Bronchial epithelial cell (primary cell): Measurements from ENCODE around the gene ASCC1. TPM values are rescaled to one million over a fixed set of nuclear protein-coding genes. Genes with fewer than 3 reads are reported as not detected.
A peak's percentile ranks its signal among the peaks of the same experiment; 100 is the strongest.

Experiments
- DNase-seq: peaks from one replicate; pipeline ENCODE4 v3.0.0-alpha.2; 2010; ENCODE audit warnings: low read depth
- FAIRE-seq: peaks from 2 replicates; lab custom pipeline; 2011; peaks lifted over from hg19 to GRCh38; lab: Jason Lieb, UNC
- H3K27me3 ChIP-seq: 2 replicates; pipeline ENCODE4 v1.5.1; 2011; ENCODE audit warnings: low read length; ENCODE audit not compliant: control insufficient read depth, insufficient read depth
- H3K36me3 ChIP-seq: 2 replicates; pipeline ENCODE4 v1.5.1; 2011; ENCODE audit warnings: low read length; ENCODE audit not compliant: control insufficient read depth, insufficient read depth
- H3K4me3 ChIP-seq: 2 replicates; pipeline ENCODE4 v1.5.1; 2011; ENCODE audit warnings: mild to moderate bottlenecking, low read depth, low read length, control low read depth
- total RNA-seq: library from RNA; depleted of rRNA; stranded (reverse); fragments of >200 nt; gene quantifications from 2 replicates; pipeline ENCODE4 v1.2.1, GENCODE V29; 2014
- TF ChIP-seq, protein P1 (sequence below): IDR thresholded peaks from 2 replicates; pipeline ENCODE4 v1.5.1; 2011; ENCODE audit warnings: mild to moderate bottlenecking, moderate library complexity, low read length, control low read depth, inconsistent platforms; ENCODE audit not compliant: insufficient read depth, severe bottlenecking

ASCC1 gene
- total RNA-seq, 1 donor from 2014 or later, result 22.4 TPM

DNA sequence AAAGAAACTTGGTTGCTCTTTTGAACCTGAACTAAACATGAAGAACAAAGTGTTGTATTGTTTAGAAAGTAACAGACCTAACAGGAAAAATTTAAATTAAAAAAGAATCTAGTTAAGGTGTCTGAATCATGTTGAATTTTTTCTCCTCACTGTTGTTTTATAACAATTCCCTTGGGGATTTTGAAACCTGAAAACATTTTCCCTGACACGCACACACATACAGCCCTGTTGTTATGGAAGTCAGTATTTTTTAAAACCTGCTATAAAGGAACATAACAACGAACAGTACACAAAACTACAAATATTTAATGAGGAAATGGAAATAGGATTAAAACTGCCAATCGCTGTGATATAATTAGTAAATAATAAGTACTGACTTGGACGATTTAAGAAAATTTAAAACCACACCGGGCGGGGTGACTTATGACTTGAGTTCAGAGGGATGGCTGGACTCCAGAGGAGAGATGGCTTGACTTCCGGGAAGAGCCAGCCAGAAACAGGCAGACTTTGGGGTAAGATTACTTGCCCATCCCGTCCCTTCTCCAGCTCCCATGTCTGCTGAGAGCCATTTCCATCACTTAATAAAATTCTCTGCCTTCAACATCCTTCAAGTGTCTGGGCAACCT is 111.5 kb downstream of the ASCC1 start:
- H3K27me3 ChIP-seq, result peaks cover 2% of the 10 kb centered on the region
- DNase-seq, result no peak
- no peak overlapping the region for H3K4me3 ChIP-seq

DNA sequence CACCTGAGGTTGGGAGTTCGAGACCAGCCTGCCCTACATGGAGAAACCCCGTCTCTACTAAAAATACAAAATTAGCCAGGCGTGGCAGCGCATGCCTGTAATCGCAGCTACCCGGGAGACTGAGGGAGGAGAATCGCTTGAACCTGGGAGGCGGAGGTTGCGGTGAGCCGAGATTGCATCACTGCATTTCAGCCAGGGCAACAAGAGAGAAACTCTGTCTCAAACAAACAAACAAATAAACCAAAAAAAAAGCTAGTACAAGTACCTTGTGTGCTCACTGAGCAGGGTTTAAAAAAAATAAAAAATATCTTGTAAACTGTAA is 116.5 kb downstream of the ASCC1 start:
- Histone ChIP-seq H3K36me3 (peaks cover 4% of the 10 kb centered on the region), H3K27me3 (peaks cover 2% of the 10 kb centered on the region), H3K4me3 (no peak overlapping the region)
- FAIRE-seq, result no peak
- DNase-seq, result no peak
- TF ChIP-seq, protein P1, sequence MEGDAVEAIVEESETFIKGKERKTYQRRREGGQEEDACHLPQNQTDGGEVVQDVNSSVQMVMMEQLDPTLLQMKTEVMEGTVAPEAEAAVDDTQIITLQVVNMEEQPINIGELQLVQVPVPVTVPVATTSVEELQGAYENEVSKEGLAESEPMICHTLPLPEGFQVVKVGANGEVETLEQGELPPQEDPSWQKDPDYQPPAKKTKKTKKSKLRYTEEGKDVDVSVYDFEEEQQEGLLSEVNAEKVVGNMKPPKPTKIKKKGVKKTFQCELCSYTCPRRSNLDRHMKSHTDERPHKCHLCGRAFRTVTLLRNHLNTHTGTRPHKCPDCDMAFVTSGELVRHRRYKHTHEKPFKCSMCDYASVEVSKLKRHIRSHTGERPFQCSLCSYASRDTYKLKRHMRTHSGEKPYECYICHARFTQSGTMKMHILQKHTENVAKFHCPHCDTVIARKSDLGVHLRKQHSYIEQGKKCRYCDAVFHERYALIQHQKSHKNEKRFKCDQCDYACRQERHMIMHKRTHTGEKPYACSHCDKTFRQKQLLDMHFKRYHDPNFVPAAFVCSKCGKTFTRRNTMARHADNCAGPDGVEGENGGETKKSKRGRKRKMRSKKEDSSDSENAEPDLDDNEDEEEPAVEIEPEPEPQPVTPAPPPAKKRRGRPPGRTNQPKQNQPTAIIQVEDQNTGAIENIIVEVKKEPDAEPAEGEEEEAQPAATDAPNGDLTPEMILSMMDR, result no peak

More for the DNA sequence above, 111.5 kb downstream of the ASCC1 start:
- FAIRE-seq, result no peak
- H3K36me3 ChIP-seq, result no peaks in the 10 kb centered on the region
- TF ChIP-seq, protein P1, result no peak

DNA sequence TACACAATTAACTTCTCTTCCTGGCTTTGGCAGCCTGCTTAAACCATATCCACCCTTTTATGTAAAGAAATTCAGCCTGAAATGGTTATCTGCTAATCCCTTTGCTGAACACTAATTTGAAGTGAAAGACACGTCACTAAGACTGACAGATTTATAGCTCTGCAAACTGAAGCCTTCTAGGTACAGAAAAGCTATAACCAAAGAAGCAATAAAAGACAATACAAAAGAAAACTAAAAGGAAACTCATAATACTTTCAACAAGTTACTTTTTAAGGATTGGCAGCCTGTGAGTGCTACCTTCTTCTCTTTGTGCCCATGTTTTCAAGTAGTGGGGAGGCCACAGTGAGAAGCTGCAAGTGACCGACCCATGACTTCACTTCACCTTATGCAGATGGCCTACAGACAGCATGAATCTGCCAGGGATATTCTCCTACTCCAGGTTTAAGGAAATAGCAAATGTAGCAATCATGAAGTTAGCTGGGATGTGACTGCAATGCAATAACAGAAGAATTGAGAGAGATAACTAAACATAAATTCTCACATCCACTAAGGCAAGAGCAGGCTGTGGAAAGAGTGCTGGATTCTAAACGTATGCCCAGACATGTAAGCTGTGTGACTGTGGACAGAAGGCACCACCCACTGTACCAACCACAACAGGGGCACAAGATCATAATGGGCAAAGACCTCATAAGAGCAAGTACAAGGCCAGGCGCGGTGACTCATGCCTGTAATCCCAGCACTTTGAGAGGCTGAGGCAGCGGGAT is 117.1 kb downstream of the ASCC1 start:
- TF ChIP-seq, protein P1, result no peak
- no peak for FAIRE-seq
- Histone ChIP-seq H3K4me3 (no peak overlapping the region), H3K27me3 (peaks cover 2% of the 10 kb centered on the region), H3K36me3 (peaks cover 4% of the 10 kb centered on the region)
- peak; percentile 62 for DNase-seq

DNA sequence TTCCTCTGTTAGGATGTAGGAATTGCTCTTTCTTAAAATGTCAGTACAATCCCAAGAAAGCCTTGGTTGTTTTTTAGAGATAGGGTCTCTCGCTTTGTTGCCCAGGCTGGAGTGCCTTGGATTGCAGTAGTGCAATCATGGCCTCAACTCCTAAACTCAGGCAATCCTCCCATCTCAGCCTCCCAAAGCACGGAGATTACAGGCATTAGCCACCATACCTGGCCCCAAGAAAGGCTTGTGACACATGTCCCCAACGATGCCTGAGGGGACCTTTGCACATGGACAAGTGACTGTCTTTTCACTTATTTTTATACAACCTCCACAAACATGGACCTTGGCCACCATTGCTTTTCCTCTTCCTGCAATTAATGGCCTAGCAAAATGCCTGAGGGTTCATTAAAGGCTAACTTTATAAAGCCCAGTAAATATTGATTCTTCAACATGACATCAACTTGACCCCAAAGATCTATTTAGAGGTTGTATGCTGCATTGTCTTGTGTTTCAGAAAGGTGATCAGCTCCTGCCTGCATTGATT is 117.7 kb downstream of the ASCC1 start:
- DNase-seq (no peak), FAIRE-seq (no peak)
- Histone ChIP-seq H3K4me3 (no peak overlapping the region), H3K27me3 (peaks cover 2% of the 10 kb centered on the region), H3K36me3 (peaks cover 4% of the 10 kb centered on the region)
- TF ChIP-seq, protein P1, result no peak

DNA sequence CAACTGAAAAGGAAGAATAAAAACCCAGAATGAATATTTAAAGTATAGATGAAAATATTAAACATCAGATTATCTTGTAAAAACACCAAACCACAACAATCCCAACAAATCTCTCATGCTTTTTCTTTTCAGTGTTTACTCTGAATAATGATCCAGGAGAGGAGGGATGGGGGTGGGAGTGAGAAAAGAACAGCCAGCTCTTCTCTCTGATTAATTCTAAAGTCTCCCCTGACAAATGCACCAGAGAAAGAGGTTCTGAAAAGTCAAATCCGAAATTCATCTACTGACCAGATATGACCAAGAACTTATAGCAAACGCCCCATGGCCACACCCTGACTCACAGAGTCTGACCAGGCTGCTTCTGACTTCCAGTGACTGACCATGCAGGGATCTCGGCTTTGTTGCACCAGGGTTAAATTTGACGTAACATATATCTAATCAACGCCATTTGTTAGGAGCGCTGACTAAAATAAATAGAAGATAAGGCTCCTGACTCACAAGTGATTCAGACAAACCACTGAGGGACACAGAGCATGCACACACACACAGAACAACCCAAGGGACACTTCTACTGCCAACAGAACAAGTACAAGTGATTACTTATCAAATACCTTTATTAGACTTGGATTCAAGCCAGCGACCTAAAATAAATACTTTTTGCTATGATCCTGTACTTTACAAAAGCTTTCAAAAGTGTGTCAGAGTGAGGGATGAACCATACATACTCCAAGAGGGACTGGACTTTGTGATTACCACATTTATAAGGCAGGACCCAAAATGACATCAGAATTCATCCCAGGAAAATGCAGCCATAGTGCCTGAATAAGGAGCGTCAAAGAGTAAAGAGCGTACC is 118.4 kb downstream of the ASCC1 start:
- no peak for FAIRE-seq
- peak; percentile 91 for DNase-seq
- H3K4me3 ChIP-seq, result no peak overlapping the region
- H3K27me3 ChIP-seq, result peaks cover 2% of the 10 kb centered on the region
- TF ChIP-seq, protein P1, result no peak
- peaks cover 4% of the 10 kb centered on the region for H3K36me3 ChIP-seq
